Inflammatory macrophage treated with lipopolysaccharide for 4 hours (primary cell): ENCODE results near the gene LGI2.

Experiments used
- DNase-seq: peaks from one replicate; pipeline ENCODE4 v3.0.0-alpha.2; 2020

Gene LGI2

DNA sequence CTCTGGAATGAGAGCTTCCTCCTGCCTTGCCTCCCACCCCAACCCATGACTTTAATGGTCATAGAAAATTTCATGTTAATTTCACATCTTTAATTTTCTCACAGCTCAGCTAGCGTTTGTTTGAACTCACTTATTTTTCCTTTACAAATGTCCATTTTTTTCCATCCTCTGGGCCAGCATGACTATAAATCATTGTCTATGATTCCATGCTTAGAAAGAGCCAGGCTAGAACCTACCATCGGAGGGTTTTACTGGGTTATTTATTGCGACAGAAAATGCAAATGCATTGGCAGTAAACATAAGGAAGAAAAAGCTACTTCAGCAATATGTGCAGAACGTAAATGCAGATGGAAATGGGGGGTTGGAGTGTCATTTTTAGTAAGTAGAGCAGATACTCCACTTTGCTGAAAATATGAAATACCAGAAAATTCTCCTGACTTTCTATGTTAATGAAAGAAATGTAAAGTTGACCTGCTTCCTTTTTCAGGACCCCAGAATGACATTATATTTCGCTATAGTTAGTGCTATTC is 37.1 kb downstream of the LGI2 start:
- DNase-seq, result no peak

- no peak for DNase-seq
Measured at GRCh38 chr4:24992968-24993367, 37.8 kb downstream of the LGI2 start.

DNA sequence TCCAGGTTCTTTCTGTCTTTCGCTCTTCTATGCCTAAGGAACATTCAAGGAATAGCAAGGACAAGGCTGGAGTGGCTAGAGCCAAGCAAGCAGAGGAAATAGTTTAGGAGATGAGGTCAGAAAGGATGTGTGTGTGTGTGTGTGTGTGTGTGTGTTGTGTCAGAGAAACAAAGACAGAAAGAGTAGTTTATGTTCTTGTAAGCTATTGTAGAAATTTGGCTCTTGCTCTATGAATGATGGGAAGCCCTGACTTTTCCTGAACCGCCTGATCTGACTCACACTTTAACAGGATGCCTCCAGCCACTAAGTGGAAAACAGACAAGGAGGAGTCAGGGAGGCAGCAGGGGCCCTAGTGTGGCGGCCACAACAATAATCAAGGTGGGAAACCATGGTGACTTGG is 39.7 kb downstream of the LGI2 start:
- no peak for DNase-seq

GRCh38 chr4:24989327-24989726 is 41.4 kb downstream of the LGI2 start:
- no peak for DNase-seq

DNA sequence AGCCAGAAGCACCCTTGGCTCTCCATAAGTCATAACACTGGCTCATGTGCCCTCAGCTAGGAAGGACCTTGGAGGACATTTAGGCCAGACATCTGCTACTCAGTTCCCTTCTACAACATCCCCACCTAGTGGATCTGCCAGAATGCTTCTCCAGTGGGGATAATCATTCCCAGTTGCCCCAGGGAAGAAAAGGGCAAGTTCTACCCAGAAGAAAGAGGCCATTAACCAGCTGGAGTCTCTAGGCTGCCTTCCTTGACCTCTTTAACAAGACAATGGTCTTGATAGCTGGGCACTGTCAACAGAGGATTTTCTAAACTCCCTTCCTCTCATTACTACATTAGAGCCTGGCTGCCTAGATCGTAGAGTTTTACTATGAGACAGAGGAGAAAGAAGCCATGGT is 42.0 kb downstream of the LGI2 start:
- DNase-seq, result peak; percentile 61

- DNase-seq, result no peak
Measured at GRCh38 chr4:24984602-24985532, 45.9 kb downstream of the LGI2 start.

GRCh38 chr4:24980740-24981139 is 50.0 kb downstream of the LGI2 start:
- no peak for DNase-seq

GRCh38 chr4:24980064-24980690 is 50.6 kb downstream of the LGI2 start:
- peak; percentile 95 for DNase-seq

DNA sequence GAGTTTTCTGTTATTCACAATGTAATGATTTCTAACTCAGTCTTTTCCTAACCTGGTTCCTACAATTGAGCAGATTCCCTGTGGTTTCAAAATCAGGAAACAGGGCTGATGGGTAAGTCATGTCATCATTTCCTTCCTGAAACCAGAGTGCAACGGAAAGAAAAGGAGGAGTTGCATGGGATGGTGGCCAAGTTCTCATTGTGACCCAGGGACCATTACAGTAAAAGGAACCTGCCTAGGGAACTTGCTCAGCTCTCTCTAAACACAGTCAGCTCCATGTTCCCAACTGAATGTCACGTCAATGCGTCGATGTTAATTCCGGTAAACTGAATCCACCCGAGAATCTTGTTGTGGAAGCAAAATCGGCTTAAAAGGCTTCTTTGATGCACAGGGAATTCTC is 51.2 kb downstream of the LGI2 start:
- DNase-seq, result peak; percentile 92

DNA sequence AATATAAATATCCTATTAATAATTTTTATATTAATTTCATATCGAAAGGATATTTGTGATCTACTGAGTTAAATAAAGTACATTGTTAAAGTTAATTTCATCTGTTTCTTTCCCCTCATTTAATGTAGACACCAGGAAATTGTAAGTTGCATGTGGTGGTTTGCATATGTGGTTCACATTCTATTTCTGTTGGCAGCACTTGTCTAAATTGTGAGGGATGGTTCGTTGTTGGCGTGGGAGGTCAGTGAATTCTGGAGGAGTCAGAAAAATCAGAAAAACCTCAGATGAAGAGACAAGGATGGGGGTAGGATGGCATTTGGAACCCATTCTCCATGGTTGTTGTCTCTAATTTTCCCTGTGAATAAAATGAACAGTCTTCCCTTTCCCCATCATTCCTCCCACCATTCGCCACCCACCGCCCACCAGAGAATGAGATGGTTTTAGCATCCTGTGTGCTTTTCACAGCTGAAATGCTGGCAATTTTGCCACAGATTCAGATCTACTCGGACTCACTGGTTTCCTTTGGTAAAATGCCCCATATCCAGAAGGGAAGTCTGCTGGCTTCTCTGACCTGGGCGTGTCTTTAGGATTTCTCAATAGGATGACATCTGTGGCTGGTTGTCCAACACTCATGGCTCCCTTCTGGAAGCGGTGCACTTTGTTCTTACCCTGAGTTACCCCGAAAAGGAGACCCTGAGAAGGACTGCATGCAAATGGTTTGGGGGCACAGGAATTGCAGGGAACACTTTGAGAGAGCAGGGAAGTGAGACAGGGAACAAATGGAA is 52.3 kb downstream of the LGI2 start:
- peak; percentile 81 for DNase-seq

GRCh38 chr4:24975510-24975909 is 55.2 kb downstream of the LGI2 start:
- peak; percentile 13 for DNase-seq

GRCh38 chr4:24973747-24974601 is 56.8 kb downstream of the LGI2 start:
- peak; percentile 92 for DNase-seq

- no peak for DNase-seq
Measured at GRCh38 chr4:24973404-24973746, 57.4 kb downstream of the LGI2 start.

GRCh38 chr4:24971192-24971591 is 59.6 kb downstream of the LGI2 start:
- DNase-seq, result no peak

GRCh38 chr4:24970635-24971034 is 60.1 kb downstream of the LGI2 start:
- no peak for DNase-seq

- no peak for DNase-seq
Measured at GRCh38 chr4:24970191-24970590, 60.6 kb downstream of the LGI2 start.

GRCh38 chr4:24969486-24969885 is 61.3 kb downstream of the LGI2 start:
- DNase-seq, result no peak

DNA sequence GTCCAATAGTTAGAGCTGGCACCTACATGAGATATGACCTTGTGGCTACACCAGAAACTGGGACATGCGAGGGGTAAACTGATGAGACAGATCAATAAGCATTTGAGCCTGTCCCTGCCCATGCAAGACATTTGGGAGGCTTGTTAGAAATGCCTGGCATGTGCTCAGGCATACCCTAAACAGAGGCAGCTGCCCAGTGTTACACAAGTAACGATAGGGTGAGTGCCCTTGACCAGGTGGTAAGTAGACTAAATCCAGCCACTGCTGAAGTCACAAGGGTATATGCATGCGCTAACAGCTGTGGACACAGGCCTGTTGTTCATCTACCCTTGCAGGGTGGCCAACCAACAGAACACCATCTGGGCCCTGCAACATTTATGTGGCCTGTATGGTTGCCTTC is 61.8 kb downstream of the LGI2 start:
- no peak for DNase-seq

- DNase-seq, result no peak
Measured at GRCh38 chr4:24968278-24968677, 62.5 kb downstream of the LGI2 start.

DNA sequence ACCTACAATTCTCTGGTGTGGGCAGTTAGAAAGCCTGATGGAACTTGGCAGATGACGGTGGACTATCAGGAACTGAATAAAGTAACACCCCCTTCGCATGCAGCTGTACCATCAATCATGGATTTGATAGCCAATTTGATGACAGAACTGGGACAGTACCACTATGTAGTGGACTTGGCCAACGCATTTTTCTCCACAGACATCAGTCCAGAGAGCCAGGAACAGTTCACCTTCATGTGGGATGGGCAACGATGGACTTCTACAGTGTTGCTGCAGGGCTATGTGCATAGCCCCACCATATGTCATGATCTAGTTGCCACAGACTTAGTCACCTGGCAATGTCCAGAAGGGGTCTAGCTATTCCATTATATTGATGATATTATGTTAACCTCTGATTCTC is 63.4 kb downstream of the LGI2 start:
- DNase-seq, result no peak

DNA sequence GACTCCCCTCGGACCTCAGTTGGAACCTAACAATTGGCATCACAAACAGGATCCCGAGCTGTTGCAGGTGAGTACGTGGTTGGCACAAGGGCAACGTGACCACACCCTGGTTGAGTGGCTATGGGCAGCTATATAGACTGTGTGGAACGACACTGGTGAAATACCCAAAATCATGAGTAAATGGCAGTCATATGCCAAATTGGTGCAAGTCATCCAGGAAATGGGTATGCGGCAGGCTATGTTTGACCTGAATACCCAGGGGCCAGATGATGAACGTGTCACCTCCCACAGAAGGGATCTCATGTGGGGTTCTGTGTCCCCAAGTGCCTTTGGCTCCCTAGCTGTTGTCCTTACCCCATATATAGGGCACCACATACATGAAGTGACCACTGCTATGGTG is 64.7 kb downstream of the LGI2 start:
- DNase-seq, result no peak

DNA sequence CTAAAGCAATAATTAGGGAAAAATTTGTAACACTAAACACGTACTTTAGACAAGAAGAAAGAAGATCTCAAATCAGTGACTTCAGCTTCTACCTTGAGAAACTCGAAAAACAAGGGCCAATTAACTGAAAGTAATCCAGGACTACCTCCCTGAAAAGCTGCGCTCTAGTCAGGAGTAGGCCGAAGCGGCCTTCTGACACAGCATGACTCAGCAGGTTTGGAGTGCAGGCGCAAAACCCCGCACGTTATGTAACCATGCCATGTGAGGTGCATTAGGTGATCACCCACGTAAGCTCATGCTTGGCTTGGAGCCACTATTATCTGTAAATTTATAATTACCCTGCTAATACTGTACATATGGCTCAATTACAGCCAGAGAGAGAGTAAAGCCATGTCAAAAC is 65.1 kb downstream of the LGI2 start:
- DNase-seq, result peak; percentile 15

DNA sequence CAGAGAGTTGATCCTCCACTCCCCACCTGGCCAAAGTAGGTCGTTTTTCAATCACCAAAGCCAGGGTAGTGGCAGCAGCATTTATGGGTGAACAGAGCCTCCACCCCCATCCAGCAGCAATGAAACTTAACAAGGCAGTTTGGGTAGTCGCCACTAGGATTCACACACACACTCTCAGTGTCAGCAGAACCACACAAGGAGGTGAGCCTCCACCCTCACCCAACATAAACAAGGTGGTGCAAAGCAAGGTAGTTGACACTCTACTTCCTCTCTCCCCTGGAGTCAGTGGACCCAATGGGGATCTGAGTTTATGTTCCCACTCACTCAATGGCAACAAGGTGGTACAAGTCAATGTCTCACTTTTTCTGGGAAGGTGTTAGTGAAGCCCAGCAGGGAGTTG is 67.5 kb downstream of the LGI2 start:
- no peak for DNase-seq
